B cell (primary cell): ENCODE measurements around the gene TRIM62. TPM values are rescaled to one million over a fixed set of nuclear protein-coding genes. Genes with fewer than 3 reads are reported as not detected.

Experiments used
- ATAC-seq: fragments of 200-7000 bp; cut with Tn5 transposase; one replicate; pipeline ENCODE4 v1.10.0; 2021; ENCODE audit warnings: low read depth, mild to moderate bottlenecking, moderate number of reproducible peaks, moderate library complexity
- CTCF ChIA-PET: fragments of 350-600 bp; sonication (Branson Sonifier 250); formaldehyde crosslinking; loops from one replicate; lab custom pipeline; 2021; ENCODE audit warnings: antibody characterized with exemption, inconsistent platforms; lab: Charles Lee
- POLR2A ChIA-PET: fragments of 350-600 bp; sonication (Branson Sonifier 250); formaldehyde crosslinking; loops from one replicate; lab custom pipeline; 2021; ENCODE audit warnings: antibody characterized with exemption; lab: Charles Lee
- DNase-seq: peaks from one replicate; pipeline ENCODE4 v3.0.0; 2013
- H2AFZ ChIP-seq: 2 replicates; pipeline ENCODE4 v1.6.1; 2012; ENCODE audit warnings: mild to moderate bottlenecking, low read depth, low read length; ENCODE audit not compliant: insufficient read depth, poor library complexity, severe bottlenecking
- H3K27ac ChIP-seq, 2 donors: 1 replicate in 1 of 2; 2 replicates in 1 of 2; pipeline ENCODE4 v1.5.1; 2012 to 2013; ENCODE audit warnings: low read length in 2 of 2, mild to moderate bottlenecking in 2 of 2, moderate library complexity in 1 of 2
- H3K27me3 ChIP-seq, 4 experiments: fragments of 200-600 bp in 1 of 4; sonication (generic) in 1 of 4; replicated peaks in 1 of 4; 1 replicate in 2 of 4; 2 replicates in 2 of 4; pipeline versions ENCODE4 v1.6.1 to v1.7.0; 2013 to 2016; ENCODE audit warnings: low read length in 3 of 4, mild to moderate bottlenecking in 2 of 4, mixed read lengths in 1 of 4, moderate library complexity in 1 of 4; ENCODE audit not compliant: insufficient read depth in 4 of 4, control insufficient read depth in 3 of 4; ENCODE audit errors: control extremely low read depth in 1 of 4
- H3K36me3 ChIP-seq, 2 experiments: replicated peaks in 1 of 2; 1 replicate in 1 of 2; 2 replicates in 1 of 2; pipeline versions ENCODE4 v1.6.1 to v1.7.1; 2013; ENCODE audit warnings: low read length in 1 of 2; ENCODE audit not compliant: insufficient read depth in 2 of 2, control insufficient read depth in 1 of 2; ENCODE audit errors: control extremely low read depth in 1 of 2, extremely low read depth in 1 of 2
- H3K4me1 ChIP-seq, 2 donors: fragments of 200-600 bp in 1 of 2; sonication (generic) in 1 of 2; 1 replicate in 1 of 2; 2 replicates in 1 of 2; pipeline versions ENCODE4 v1.5.1 to v1.6.1; 2013 to 2017; ENCODE audit warnings: low read length in 2 of 2; ENCODE audit not compliant: control insufficient read depth in 2 of 2, insufficient read depth in 2 of 2
- H3K4me2 ChIP-seq: replicated peaks from 2 replicates; pipeline ENCODE3; 2012; ENCODE audit warnings: mild to moderate bottlenecking, low read depth, low read length; ENCODE audit not compliant: poor library complexity, severe bottlenecking
- H3K4me3 ChIP-seq, 5 experiments: fragments of 200-600 bp in 1 of 5; sonication (generic) in 1 of 5; 1 replicate in 3 of 5; 2 replicates in 2 of 5; pipeline versions ENCODE4 v1.5.1 to v1.7.0; 2011 to 2016; ENCODE audit warnings: low read length in 4 of 5, mild to moderate bottlenecking in 4 of 5, low read depth in 2 of 5, control low read depth in 1 of 5, moderate library complexity in 1 of 5; ENCODE audit not compliant: insufficient read depth in 1 of 5; ENCODE audit errors: control extremely low read depth in 1 of 5, extremely low read depth in 1 of 5
- H3K79me2 ChIP-seq: fragments of 200-600 bp; sonication (generic); one replicate; pipeline ENCODE4 v1.6.0; 2016; ENCODE audit warnings: low read length; ENCODE audit not compliant: control insufficient read depth, insufficient read depth
- H3K9ac ChIP-seq: fragments of 200-600 bp; sonication (generic); 2 replicates; pipeline ENCODE4 v1.6.1; 2017; ENCODE audit warnings: mild to moderate bottlenecking, low read length, moderate library complexity
- H3K9me3 ChIP-seq, 3 donors: one replicate each; pipeline versions ENCODE4 v1.6.1 to v1.7.1; 2013; ENCODE audit warnings: low read length in 2 of 3; ENCODE audit not compliant: control insufficient read depth in 2 of 3, insufficient read depth in 1 of 3; ENCODE audit errors: control extremely low read depth in 1 of 3
- H4K20me1 ChIP-seq: 2 replicates; pipeline ENCODE4 v1.6.0; 2012; ENCODE audit warnings: mild to moderate bottlenecking, low read length; ENCODE audit not compliant: insufficient read depth, control insufficient read depth, poor library complexity, severe bottlenecking
- H3K27ac Mint-ChIP-seq: one replicate; pipeline ENCODE4 v1.8.0; 2021; ENCODE audit warnings: mixed read lengths
- H3K27me3 Mint-ChIP-seq: one replicate; pipeline ENCODE4 v1.8.0; 2021; ENCODE audit warnings: mixed read lengths
- H3K4me1 Mint-ChIP-seq: one replicate; pipeline ENCODE4 v1.8.0; 2021; ENCODE audit warnings: mixed read lengths
- H3K4me3 Mint-ChIP-seq: one replicate; pipeline ENCODE4 v1.8.0; 2021; ENCODE audit warnings: mixed read lengths
- H3K9me3 Mint-ChIP-seq: one replicate; pipeline ENCODE4 v1.8.0; 2022; ENCODE audit warnings: mixed read lengths; ENCODE audit not compliant: insufficient read depth
- EZH2 ChIP-seq: IDR thresholded peaks from 2 replicates; pipeline ENCODE4 v1.6.1; 2012; ENCODE audit warnings: borderline replicate concordance, low read depth, mild to moderate bottlenecking, moderate library complexity, low read length; ENCODE audit not compliant: insufficient read depth, poor library complexity, severe bottlenecking
- WGBS: methylation state at CpG from one replicate; pipeline ENCODE4 v1.1.5; 2013; ENCODE audit warnings: missing lambda C conversion rate; ENCODE audit not compliant: insufficient coverage; 5-methylcytosine and 5-hydroxymethylcytosine counted together
- intact Hi-C: fragments of 100-400 bp; cut with micrococcal nuclease; formaldehyde crosslinking; loops from one replicate; pipeline ENCODE4 v1.10.0; 2022
- polyA plus RNA-seq: library from polyadenylated mRNA; depleted of rRNA; stranded (reverse); fragments of >200 nt; gene quantifications from 2 replicates; pipeline ENCODE4 v1.2.3, GENCODE V29; 2012
- total RNA-seq, 2 donors: library from RNA; stranded (reverse); fragments of 120-200 nt in 1 of 2; gene quantifications; 1 replicate in 1 of 2; 2 replicates in 1 of 2; pipeline versions ENCODE4 v1.2.3 to v1.2.4, GENCODE V29; 2013 to 2022
- TF ChIP-seq, protein P1 (sequence below): fragments of 200-600 bp; IDR thresholded peaks from one replicate; pipeline ENCODE4 v1.8.0; 2022; ENCODE audit warnings: antibody characterized with exemption, mild to moderate bottlenecking

Gene TRIM62
- total and polyA plus RNA-seq, 2 donors (not counting 1 experiment from before 2014, with no cell fraction given): 10.7 to 24.1 TPM

DNA sequence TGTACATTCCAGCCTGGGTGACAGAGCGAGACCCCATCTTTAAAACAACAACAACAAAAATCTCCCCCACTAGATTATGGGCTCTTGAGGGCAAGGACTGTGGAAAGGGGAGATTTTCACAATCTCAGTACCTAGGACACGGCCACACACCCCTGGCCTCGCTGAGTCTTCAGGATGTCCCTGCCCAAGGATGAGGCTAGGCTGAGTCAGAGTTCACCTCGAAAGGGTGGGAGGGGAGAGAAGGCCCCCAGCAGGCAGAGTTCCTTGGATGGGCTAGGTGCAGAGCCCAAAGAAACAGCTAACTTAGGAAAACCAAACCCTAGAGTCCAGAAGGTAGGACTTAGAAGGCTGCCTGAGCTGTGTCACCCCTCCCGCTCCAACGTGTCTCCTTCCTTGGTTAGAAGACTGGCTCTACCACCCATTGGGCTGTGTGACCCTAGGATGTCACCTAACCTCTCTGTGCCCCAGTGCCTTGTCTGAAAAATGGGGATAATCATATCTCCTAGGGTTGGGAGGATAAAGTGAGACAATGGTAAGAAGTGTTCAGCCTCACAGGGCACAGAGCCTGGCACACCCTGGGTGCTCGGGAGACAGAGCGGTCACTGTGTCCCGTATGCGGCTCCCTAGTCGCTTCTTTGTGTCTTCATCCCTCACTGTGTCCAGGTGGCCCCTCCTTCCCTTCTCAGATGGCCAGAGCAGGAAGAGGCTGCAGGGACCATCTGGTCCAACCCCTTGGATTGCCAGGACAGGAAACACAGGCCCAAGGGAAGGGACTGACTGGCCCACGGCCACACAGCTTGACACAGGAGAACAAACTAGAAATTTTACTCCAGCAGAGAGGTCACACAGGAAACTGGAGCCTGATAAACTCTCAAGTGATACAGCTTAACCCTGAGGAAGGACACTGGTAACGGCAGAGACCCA lies 11.2 kb downstream of the TRIM62 start:
- Mint-ChIP-seq H3K4me3 (no peak overlapping the region), H3K27ac (no peak overlapping the region), H3K27me3 (no peaks in the 10 kb centered on the region), H3K4me1 (peaks cover 15% of the 10 kb centered on the region), H3K9me3 (no peaks in the 10 kb centered on the region)
- ChIA-PET POLR2A (interaction anchor here (1.8 kb wide), 1 partner anchor 11 kb away, joined by 11 read pairs; the partner anchor contains the start of gene TRIM62), CTCF (no interaction called here)
- Histone ChIP-seq H2AFZ (no peak overlapping the region), H3K79me2 (peaks cover 3% of the 10 kb centered on the region), H3K27ac (no peak overlapping the region), H3K9ac (no peak overlapping the region), H3K9me3 (peaks cover 0 to 3% (median 0%) of the 10 kb centered on the region in 3 donors), H3K4me3 (no peak overlapping the region), H3K27me3 (no peaks in the 10 kb centered on the region), H3K4me1 (peaks cover 0 to 6% of the 10 kb centered on the region in 2 donors), H3K36me3 (peaks cover 0 to 33% of the 10 kb centered on the region in 2 experiments), H4K20me1 (peaks cover 12% of the 10 kb centered on the region), H3K4me2 (no peak overlapping the region)
- ATAC-seq: no peak
- DNase-seq: no peak
- intact Hi-C loops: no loop called here
- WGBS: 94% methylated on average over 10 of the region's 13 CpGs
- TF ChIP-seq EZH2: no peak
- TF ChIP-seq, protein P1, sequence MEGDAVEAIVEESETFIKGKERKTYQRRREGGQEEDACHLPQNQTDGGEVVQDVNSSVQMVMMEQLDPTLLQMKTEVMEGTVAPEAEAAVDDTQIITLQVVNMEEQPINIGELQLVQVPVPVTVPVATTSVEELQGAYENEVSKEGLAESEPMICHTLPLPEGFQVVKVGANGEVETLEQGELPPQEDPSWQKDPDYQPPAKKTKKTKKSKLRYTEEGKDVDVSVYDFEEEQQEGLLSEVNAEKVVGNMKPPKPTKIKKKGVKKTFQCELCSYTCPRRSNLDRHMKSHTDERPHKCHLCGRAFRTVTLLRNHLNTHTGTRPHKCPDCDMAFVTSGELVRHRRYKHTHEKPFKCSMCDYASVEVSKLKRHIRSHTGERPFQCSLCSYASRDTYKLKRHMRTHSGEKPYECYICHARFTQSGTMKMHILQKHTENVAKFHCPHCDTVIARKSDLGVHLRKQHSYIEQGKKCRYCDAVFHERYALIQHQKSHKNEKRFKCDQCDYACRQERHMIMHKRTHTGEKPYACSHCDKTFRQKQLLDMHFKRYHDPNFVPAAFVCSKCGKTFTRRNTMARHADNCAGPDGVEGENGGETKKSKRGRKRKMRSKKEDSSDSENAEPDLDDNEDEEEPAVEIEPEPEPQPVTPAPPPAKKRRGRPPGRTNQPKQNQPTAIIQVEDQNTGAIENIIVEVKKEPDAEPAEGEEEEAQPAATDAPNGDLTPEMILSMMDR: no peak
